HG03442 (cell line): ENCODE data around the gene AGAP1.

ENCODE experiments used
- ATAC-seq: cut with Tn5 transposase; IDR thresholded peaks from one replicate; pipeline ENCODE4 v1.9.1; 2021; ENCODE audit warnings: mild to moderate bottlenecking, moderate library complexity; ENCODE audit not compliant: unreplicated experiment

Gene AGAP1

DNA sequence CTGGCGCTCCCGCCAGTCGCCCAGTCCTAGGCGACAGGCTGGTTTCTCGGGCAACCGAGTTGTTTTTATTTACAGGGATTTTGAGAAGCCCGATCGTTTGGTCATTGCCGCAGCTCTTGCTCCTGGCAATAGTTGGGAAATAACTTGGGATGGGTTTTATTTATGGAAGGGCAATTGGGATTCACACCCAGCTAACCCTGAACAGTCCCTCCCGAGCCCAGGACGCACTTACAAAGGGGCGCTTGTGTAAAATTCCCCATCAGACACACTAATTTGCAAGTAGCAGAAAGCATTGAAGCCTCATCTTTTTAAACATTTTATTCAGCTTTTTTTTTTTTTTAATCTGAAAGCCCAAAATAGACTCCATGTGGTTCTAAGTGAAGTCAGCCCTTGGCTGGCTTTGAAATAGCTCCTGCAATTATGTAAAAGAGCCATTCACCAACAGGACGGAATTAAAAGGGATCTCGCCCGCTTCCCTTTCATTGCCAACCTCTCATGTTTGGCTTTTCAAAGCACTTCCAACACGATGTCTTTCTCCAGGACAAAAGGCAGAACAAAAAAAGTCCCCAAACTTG is 677.9 kb downstream of the AGAP1 start:
- ATAC-seq, result no peak

DNA sequence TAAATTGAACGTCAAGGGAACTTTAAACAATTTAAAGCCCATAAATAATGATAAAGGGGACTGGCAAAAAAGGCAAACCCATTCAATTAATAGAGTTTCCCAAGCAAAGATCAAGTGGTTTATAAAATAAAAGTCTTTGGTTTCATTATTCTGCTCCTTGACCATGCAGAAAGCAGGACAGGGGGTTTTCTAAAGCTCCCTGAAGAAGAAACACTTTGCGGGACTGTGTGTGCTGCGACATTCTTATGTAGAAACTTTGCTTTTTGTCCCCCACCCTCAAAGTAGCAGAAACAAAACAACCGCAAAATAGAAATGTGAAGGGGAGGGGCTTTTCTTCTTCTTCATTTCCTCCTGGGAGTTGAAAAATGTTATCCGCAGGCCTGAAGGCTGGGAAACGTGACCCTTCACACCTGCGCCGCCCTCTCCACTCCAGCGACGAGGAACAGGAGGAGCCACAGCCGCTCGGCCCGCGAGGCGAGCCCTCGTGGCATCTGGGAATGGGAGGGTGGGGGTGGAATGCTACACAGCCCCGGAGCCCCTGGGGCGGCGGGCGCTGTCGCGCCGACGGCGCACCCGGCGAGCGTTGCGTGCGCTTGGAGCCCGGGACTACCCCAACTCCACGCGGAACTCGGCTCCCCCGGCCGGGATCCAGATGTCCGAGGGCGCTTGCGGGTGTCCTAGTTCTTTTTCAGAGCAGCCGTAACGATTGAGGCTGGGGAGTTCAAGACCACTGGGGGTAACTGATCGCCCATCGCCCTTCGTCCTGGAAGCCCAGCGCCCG is 678.6 kb downstream of the AGAP1 start:
- no peak for ATAC-seq

DNA sequence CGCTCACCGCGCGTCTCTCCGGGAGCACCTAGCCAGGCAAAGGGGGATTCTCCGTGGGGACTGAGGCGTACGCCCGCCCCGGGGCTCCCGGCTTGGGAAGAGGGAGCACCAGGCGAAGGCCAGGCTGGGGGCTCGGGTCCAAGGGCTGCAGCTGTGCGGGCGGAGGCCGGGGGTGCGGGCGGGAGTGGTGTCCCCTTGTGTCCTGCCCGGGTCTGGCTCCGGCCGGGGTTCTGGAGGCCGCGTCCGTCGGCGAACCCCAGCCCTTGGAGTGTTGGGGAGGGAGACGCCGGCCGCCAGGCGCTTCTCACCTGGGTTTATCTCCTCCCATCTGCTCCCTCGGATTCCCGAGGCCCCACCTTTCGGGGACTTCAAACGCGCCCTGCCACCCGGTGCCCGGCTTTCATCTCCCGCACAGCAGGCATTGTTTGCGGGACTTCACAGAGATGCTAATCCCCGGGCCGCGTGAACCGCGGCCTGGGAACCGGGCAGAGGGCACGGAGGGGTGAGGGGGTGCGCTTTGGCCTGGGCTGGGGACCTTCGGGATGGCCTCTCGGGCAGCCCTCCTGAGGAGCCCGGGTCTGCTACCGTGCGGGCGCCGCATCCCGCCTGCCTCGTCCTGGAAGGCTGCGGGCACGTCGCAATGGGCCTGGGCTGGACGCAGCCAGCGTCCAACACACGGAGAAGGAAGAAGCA is 679.3 kb downstream of the AGAP1 start:
- no peak for ATAC-seq

DNA sequence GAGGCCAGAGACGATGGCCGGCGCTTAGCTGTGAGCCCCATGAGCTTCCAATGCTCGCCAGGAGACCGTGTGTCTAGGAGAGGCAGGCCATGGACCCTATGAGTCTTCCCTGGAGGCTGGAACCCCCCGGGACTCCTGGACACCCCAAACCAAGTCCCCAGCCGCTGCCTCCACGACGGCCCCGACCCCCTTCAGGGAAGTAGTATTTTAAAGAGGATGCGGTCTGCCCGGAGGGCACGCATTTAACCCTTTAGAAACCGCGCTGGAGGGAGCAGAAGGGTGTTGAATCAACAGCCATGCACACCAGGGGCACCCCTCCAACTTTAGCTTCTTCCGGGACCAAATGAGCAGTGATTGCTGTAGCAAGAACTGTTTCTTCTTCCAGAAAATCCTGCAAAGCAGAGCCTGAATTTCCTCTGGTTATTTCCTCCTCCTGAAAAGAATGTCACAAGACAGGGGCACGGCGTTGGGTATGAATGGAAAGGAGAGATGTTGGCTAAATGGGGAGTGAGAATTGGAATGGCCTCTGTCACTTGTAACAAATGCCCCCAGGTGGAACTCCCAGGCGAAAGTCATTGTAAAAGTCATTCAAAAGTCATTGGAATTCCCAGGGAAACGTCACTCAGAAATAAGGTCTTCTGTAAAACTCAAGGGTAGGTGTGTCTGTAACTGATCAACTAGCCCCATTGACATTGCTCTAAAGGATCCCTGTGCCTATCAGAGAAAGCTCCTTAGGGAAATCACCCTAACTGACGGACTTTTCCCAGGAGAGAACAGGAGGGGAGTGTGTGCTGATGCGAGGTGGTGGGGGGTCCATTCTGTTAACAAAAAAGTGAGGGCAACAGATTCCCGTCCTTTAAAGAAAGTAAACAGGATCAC is 680.1 kb downstream of the AGAP1 start:
- no peak for ATAC-seq

DNA sequence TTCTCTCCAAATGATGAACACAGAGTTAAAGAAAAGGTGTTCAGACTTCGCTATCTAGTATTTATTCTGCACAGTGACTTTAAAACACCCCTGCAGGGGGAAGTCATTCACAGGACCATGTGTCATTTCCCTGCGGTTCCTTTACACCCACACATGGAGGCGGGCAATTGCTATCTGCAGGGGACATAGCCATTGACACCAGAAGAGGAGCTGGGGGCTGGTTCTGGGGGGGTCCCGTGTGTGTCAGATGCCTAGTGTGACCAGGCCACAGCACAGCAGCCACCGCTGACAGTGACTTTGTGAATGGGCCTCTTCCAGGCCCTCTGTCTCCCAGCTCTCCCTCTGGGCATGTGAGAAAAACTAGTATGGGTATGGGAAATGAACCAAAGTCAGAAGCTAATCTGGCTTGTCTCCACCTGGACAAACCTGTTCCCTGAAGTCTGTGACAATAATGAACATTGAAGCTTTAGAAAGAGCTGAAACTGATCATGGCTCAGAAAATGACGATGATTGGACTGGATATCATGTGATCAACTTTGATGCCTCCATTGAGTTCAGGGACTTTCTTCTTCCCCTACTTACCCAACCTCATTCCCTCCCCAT is 681.8 kb downstream of the AGAP1 start:
- no peak for ATAC-seq

DNA sequence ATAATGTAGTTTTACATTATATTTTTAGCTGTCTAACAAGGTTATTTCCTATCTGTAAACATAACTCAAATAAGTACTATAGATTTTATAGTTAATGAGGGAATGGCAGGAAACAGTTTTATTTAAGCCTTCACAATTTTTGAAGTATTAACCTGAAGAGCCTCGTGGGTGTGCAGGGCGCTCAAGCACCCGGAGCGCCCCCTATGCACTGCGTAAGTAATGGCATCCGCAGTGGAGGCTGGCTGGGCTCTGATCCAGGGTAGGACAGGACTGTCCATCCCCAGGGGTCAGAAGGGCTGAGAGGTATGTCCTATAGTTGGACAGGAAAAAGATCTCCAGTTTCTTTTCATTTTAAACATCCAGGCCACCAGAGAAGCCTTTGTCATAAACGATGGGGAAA is 682.6 kb downstream of the AGAP1 start:
- no peak for ATAC-seq

DNA sequence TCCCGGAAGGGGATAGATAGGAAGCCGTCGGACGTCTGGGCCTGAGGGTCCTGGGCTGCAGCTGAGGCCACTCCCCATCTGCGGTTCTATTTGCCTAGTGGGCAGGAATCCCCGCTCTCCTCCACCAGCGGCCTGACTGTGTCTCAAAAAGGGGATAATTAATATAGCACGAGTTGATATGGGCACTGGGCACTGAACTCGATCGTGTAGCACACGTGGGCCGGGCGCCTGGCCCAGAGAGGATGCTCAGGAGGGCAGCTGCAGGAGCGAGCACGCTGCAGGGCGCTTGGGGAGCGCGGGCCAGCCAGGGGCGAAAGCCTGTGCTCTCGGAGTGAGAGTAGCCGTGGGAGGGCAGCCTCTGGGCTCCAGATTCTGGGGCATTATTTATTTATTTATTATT is 683.1 kb downstream of the AGAP1 start:
- ATAC-seq, result no peak

DNA sequence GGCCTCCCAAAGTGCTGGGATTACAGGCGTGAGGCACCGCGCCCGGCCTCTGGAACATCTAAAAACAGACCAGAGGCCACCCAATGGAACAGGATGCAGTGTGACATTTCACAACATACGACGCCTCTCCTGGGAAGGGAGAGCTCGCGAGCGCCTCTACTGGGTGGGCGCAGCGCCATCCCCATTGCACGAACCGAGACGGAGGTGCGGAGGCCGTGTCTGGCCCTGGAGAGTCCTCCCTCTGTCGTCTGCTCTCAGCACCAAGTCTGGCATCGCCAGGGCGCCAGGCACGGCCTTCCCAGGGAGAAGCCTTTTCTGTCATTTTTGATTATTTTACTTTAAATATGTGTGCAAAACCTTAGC is 683.7 kb downstream of the AGAP1 start:
- no peak for ATAC-seq

DNA sequence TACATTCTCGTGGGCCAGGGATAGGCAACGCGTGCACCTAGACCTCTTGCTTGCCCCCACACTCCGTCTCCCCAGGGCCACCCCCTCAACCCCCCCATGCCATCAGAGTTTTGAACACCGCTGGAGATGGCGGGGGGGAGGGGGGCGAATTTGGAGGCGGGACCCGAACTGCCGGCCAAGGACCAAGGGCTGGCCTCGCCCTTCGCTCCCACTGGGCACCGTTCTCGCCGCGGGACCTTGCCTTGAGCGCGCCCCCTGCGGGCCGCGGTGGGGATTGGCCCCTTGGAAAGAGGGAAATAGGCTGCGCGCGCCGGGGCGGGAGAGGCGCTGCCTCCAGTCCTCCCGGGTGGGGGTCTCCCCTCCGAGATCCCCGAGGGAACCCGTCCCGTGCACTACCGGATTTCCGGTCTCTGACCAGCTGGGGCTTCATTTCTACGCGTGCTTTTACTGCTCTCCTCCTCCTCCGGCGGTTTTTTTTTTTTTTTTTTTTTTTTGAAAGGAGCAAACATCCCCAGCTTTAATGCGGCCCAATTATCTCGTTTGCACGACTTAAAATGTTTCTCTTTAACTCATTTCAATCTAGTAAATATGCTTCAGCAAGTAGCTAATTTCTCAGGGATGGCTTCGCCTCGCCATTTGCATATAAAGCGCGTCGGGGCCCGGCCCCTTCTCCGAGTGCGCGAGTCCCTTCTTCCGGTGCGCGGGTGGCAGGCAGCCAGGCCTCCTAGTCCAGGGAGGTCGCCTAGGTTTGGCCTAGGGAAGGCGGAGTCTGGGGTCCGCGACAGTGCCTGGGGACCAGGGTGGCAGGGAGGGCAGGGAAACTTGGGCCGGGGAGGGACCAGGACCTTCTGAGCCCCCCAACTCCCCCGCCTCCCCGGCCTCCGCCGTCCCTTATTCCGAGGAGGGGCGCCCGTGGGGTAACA is 684.4 kb downstream of the AGAP1 start:
- no peak for ATAC-seq

DNA sequence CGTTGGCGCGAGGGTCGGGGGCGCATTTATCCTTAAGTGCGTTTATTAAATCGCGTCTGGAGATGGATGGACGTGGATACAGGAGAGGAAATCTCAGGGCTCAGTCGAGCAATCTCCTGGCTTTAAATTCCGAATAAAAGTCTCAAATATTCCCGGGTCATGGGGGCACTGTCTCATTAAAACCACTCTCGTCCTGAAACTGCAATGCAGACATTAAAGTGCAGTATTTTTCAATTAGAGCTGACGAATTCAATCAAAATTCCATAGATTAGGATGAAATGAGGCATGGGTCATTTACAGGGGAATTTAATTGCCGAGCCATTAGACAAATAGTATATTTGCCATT is 685.0 kb downstream of the AGAP1 start:
- no peak for ATAC-seq

DNA sequence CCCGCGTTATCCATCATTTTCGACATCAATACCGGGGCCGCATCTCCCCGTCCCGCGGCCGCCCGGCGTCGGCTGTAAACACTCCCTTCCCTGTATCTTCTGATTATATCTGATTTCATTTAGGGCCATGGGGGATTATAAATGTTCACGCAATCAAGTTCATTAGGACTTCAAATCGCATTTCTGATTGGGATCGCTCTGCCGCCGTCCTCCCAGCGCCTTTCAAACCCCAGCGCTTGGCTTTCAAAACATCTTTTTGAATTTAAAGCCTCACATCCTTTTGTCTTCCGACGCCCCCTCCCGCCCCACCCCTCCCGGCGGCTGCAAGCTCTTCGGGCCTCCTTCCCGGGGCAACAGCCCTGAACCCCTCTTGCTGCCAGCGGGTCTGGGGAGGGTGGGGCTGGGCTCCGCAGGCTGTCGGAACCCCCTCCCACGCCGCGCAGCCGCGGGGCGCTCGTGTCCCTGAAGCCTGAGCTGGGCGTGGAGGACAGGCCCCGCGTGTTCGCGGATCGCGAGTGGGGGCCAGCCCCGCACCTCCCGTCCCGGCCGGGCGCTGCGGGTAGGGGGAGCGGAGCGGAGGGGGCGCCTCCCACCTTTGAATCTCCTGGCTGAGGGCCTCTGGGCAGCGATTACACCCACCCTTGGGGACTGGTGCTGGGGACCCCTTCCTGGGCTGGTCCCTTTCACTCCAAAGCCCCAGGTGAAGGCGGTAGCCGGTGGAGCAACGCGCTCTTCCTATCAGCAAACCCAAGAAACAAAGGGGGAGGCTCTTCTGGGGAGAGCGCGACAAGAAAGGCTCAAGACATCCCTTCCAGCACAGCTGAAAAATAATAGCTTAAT is 685.6 kb downstream of the AGAP1 start:
- no peak for ATAC-seq

DNA sequence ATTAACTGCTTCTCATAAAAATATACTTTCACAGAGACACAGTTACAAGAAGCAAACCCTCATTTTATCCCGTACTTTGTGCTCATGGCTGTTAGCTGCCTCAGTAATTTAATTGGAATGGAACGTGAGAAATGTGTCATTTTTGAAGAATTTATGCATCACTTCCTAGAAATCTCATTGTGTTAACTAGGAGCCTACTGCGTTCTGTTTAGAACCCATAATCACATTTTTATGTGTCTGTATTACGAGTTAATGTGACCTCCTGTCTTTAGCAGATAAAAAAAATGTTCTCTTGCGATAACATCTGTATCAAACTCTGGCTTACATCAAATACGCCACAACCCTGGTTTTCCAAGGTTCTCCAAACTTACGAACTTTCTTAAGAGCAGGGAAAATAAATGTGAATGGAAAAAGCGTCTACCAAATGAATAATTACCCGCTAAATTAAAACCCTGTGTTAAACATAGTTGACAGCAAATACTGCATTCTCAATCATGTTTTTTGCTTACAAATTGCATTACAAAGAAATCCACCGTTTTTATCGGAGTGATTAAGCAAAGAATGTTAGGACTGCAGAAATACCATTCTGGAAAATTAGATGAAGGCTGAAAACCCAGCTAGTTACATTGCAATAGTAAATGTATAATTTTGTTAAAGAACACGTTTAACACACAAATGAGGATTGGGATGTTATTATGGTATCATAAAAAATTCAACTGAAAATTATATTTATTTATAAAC is 686.4 kb downstream of the AGAP1 start:
- no peak for ATAC-seq

DNA sequence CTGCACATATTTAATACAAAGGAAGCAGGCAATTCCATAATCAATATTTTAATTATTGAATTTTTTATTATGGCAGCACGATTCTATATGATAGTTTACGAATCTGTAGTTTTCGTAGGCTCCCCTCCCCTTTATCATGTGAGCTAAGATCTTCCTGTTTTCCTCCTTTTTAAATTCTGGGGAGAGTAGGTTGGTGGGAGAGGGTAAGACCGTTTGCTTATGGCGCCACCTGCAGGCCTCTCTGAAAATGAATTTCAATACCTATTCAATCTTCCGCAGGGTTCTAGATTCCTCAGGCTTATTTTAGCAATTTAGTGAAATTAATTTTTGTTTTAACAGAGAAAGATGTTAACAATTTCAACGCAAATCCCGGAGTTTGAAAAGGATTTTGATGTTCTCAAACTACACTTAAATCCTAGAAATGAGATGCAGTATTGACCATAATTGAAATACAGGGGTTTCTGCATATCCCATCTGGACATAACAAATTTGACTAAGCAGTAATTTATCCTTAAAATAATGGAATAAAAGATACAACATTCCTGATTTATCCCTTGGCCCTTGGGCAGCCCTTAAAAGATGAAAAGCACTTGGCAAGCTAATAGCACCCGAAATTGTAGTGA is 687.1 kb downstream of the AGAP1 start:
- no peak for ATAC-seq
